SK-N-MC (cell line): ENCODE measurements around the gene LENG9.
"Not testable (repeated sequence)": the region's sequence is repeated elsewhere in the genome, so short reads cannot be mapped to it uniquely, and the experiment has no call there.

Experiments
- DNase-seq: peaks from one replicate; pipeline ENCODE4 v3.0.0-alpha.2; 2011; ENCODE audit warnings: low read depth, low spot score
- H3K27ac ChIP-seq: fragments of 200-600 bp; sonication (generic); 2 replicates; pipeline ENCODE4 v1.5.1; 2016; ENCODE audit warnings: mixed run types
- H3K36me3 ChIP-seq: fragments of 200-600 bp; sonication (generic); 2 replicates; pipeline ENCODE4 v1.6.1; 2017; ENCODE audit warnings: antibody characterized with exemption, low read length, mixed read lengths; ENCODE audit not compliant: insufficient read depth
- H3K4me3 ChIP-seq: fragments of 200-600 bp; sonication (generic); 2 replicates; pipeline ENCODE4 v1.5.1; 2016
- H3K9ac ChIP-seq: fragments of 200-600 bp; sonication (generic); 2 replicates; pipeline ENCODE4 v1.8.0; 2017; ENCODE audit warnings: mixed run types, mixed read lengths; ENCODE audit not compliant: insufficient read length
- H3K9me3 ChIP-seq: fragments of 200-600 bp; sonication (generic); 2 replicates; pipeline ENCODE4 v1.6.1; 2017; ENCODE audit warnings: low read depth, mild to moderate bottlenecking, antibody characterized with exemption, low read length, moderate library complexity, mixed read lengths
- EZH2 ChIP-seq: fragments of 200-600 bp; sonication (generic); IDR thresholded peaks from one replicate; pipeline ENCODE4 v1.6.1; 2017; ENCODE audit warnings: antibody characterized with exemption
- FOXP2 ChIP-seq: optimal IDR thresholded peaks from 2 replicates; pipeline ENCODE3; 2011; ENCODE audit warnings: mild to moderate bottlenecking, moderate library complexity; ENCODE audit not compliant: insufficient read depth; ENCODE audit errors: extremely low read length, control extremely low read depth
- POLR2AphosphoS5 ChIP-seq: IDR thresholded peaks from 2 replicates; pipeline ENCODE4 v1.6.1; 2012; ENCODE audit warnings: mild to moderate bottlenecking, low read depth, low read length, borderline replicate concordance

Gene LENG9

DNA sequence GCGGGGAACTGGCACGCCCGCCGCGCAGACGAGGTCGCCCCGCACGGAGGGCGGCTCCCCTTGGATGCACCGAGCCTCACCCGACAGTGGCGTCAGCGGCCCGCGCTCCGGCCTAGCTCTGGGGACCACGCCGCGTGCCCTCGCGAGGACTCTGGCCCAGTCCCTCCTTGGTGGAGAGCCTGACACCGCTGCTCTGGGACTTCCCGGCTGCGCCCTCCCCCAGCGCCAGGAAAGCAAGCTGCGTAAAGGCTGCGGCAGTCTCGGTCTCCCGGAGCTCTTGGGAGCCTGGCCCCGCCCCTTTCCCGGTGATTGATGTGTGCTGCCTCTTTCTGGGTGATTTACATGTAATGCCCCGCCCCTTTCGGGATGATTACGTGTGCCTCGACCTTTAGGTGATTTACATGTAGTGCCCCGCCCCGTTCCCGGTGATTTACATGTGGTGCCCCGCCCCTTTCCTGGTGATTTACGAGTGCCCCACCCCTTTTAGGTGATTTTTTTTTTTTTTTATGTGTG, at the start of gene LENG9:
TSS of gene LENG9 (minus strand) at position 248 of the 513 bp plus-strand sequence. CDS start 252 bp downstream, outside the sequence.
- Histone ChIP-seq H3K9ac (peak within 1 kb of the TSS; percentile 88), H3K27ac (peak within 1 kb of the TSS; percentile 88), H3K36me3 (peaks cover 26% of the 10 kb centered on the region), H3K4me3 (peak within 1 kb of the TSS; percentile 90), H3K9me3 (no peaks in the 10 kb centered on the region)
- DNase-seq, result peak; percentile 98
- TF ChIP-seq POLR2AphosphoS5, result peak; percentile 90
- TF ChIP-seq EZH2, result no peak
- TF ChIP-seq FOXP2, result peak; percentile 66

DNA sequence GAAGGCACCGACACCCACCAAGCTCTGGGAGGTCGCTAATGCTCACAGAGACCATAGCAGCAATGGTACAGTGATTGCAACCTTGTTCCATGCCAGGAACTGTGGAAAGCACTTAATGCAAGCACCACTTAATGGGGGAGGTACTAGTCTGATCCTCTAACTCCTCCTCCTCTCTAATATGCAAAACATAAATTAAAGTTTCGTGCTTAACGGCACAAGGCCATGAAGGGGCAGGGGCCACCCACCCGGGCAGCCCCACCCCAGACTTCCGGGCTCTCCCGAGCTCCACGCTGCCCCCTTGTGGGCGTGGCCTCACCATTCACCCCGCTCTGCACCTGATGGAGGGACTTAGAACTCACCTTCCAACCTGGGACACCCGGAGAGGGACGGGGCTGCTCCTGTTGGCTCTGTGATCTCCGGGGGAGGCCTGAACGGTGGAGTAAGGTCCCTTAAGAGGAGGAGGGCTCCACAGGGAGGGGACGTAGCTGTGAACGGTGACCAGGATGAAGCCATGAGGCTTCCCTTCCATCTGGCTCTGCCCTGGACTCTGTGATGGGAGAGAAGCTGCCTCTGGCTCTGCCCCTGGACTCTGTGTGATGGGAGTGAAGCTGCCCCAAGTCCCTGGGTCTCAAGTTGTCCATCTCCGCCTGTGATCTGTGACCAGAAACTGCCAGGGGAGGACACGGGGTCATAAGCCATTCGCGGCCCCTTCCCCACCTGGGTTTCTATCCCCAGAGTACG, 45.8 kb upstream of the LENG9 start:
- H3K9me3 ChIP-seq, H3K36me3 ChIP-seq, H3K27ac ChIP-seq, H3K4me3 ChIP-seq, H3K9ac ChIP-seq, DNase-seq: not testable (repeated sequence)

DNA sequence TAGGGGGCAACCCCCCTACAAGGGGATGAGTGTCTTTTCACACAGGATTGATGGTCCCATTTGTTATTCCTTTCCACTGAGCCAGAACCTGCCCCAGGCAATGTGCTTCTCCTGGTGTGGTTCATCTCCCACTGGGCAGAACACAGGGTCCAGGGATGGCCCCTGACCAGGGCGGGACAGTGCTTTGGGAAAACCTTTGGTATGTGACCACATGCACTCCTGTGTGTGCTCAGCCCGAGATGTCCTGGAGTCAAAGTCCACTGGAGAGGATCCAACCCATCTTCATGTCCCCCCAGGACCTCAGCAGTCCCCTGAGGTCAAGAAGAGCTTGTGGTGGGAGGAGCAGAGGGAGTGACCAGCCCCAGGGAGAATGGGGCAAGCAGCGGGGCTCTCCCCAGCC, 44.9 kb upstream of the LENG9 start:
- not testable (repeated sequence) for H3K27ac ChIP-seq, H3K36me3 ChIP-seq, H3K9me3 ChIP-seq, DNase-seq, H3K9ac ChIP-seq, H3K4me3 ChIP-seq

DNA sequence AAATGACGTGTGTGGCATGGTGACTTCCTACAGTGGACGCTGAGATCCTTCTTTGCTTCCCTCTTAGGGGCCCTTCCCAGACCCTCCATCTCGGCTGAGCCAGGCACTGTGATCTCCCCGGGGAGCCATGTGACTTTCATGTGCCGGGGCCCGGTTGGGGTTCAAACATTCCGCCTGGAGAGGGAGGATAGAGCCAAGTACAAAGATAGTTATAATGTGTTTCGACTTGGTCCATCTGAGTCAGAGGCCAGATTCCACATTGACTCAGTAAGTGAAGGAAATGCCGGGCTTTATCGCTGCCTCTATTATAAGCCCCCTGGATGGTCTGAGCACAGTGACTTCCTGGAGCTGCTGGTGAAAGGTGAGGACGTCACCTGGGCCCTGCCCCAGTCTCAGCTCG, 44.2 kb upstream of the LENG9 start:
- no peak for DNase-seq
- no peaks in the 10 kb centered on the region for H3K9me3 ChIP-seq
- no peaks in the 10 kb centered on the region for H3K36me3 ChIP-seq
- no peak overlapping the region for H3K4me3 ChIP-seq
- H3K9ac ChIP-seq, result no peak overlapping the region
- H3K27ac ChIP-seq, result no peak overlapping the region
- TF ChIP-seq POLR2AphosphoS5 (no peak), EZH2 (no peak), FOXP2 (no peak)

DNA sequence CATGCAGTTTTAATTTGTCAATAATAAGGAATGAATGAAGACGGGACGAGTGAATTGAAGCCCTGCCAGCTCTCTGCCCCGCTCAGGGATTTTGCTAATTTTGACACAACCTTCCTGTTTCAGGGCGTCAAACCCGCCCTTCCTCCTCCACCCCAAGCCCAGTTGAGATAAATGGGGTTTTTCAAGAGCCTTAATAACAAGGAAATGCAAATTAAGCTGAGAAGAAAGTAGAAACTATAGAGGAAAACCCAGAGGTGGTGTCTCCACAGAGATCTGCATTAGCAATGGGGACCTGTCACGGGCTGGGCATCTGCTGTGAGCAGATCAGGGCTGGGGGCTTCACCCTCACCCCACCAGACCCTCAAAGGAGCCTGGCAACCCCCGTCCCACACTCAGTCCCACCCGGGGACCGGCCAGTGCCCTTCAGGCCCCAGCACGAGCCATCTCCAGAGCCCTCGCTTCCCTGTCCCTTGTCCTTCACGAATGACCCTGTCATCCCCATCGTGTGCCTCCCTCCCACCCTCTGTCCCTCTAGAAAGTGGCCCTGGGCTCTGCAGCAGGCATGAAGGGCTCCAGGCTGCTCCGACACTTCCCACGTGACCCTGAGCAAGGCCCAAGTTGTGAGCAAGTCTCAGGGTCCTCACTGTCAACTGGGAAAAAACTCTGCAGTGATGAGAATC, 43.6 kb upstream of the LENG9 start:
- H3K27ac ChIP-seq, DNase-seq, H3K36me3 ChIP-seq, H3K9ac ChIP-seq, H3K9me3 ChIP-seq, H3K4me3 ChIP-seq: not testable (repeated sequence)

DNA sequence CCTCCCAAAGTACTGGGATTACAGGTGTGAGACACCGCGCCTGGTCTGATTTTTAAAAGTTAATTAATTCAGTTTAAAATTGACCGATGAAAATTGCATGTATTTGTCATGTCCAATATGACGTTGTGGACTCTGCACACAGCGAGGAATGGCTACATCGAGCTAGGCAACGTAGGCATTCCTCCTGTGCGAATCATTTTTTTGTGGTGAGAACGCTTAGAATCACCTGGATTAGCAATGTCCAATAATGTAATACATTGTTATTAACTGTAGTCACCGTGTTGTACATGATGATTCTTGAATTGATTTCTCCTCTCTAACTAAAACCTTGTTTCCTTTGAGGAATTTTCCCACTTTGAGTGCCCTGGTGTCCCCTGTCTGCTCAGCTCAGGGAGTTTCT, 42.5 kb upstream of the LENG9 start:
- no peak overlapping the region for H3K9ac ChIP-seq
- H3K36me3 ChIP-seq, result no peaks in the 10 kb centered on the region
- no peaks in the 10 kb centered on the region for H3K9me3 ChIP-seq
- TF ChIP-seq POLR2AphosphoS5 (no peak), EZH2 (no peak), FOXP2 (no peak)
- no peak for DNase-seq
- H3K4me3 ChIP-seq, result no peak overlapping the region
- no peak overlapping the region for H3K27ac ChIP-seq

DNA sequence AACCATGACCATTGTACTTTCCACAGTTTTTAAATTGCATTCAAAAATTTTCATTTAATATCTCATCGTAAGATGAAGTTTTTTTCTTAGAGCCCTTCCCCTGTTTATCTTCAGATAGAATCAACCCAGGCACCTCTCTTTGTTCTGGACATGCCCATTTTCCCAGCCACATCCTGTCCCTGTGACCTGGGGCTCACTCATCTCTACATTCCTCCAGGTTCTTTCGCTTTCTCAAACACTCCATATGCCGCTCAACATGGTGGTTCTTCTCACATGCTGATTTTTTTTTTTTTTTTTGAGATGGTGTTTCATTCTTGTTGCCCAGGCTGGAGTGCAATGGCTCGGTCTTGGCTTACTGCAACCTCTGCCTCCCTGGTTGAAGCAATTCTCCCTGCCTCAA, 42.0 kb upstream of the LENG9 start:
- H3K9ac ChIP-seq, H3K4me3 ChIP-seq, H3K36me3 ChIP-seq, H3K27ac ChIP-seq, H3K9me3 ChIP-seq, DNase-seq: not testable (repeated sequence)

DNA sequence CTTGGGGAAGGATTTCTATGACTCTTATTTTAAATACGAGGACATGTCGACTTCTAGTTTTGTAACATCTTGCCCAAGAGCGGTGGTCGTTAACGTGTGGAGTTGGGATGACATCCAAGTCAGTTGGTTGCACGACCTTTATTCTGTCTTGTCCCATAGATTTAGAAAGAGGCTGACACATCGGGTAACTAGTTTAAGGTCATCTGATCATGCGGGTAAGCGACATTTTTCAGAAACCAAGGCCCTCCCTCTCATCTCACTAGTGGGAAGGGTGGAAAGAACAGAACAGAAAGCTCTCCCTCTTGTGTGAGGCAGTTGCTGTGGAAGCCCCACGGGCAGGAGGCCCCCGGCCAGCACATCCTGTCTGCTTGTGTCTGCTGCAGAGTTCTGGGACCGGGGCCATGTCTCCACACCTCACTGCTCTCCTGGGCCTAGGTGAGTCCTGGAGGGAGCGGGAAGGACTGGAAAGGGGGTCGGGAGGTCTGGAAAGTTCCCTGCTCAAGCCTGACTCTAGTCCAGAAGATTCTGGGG, 39.0 kb upstream of the LENG9 start, which contains the start of gene LAIR2:
TSS of gene LAIR2 (plus strand) at position 314 of the 531 bp plus-strand sequence. CDS start at position 402, 88 bp downstream.
- no peak for DNase-seq
- TF ChIP-seq POLR2AphosphoS5, result no peak
- no peak for TF ChIP-seq FOXP2
- no peak for TF ChIP-seq EZH2
- no peaks in the 10 kb centered on the region for H3K9me3 ChIP-seq
- H3K9ac ChIP-seq, result no peak within 1 kb of the TSS
- no peak within 1 kb of the TSS for H3K4me3 ChIP-seq
- no peaks in the 10 kb centered on the region for H3K36me3 ChIP-seq
- H3K27ac ChIP-seq, result no peak within 1 kb of the TSS

DNA sequence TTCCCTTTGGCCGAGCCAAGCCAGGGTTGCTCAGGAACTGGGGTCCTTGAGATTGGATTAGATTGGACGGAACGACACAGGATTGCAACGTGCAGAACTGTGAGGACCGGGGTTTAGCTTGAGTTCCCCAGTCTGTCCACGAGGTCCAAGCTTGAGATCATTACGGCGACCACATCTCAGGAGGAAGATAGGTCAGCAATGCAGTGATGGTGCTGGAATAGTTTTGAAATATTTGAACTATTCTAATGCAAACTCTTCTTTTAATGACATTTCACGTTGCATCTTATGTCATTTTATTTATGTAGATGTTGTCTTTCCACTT, 34.8 kb upstream of the LENG9 start:
- not testable (repeated sequence) for H3K27ac ChIP-seq, H3K9me3 ChIP-seq, DNase-seq, H3K9ac ChIP-seq, H3K36me3 ChIP-seq, H3K4me3 ChIP-seq

DNA sequence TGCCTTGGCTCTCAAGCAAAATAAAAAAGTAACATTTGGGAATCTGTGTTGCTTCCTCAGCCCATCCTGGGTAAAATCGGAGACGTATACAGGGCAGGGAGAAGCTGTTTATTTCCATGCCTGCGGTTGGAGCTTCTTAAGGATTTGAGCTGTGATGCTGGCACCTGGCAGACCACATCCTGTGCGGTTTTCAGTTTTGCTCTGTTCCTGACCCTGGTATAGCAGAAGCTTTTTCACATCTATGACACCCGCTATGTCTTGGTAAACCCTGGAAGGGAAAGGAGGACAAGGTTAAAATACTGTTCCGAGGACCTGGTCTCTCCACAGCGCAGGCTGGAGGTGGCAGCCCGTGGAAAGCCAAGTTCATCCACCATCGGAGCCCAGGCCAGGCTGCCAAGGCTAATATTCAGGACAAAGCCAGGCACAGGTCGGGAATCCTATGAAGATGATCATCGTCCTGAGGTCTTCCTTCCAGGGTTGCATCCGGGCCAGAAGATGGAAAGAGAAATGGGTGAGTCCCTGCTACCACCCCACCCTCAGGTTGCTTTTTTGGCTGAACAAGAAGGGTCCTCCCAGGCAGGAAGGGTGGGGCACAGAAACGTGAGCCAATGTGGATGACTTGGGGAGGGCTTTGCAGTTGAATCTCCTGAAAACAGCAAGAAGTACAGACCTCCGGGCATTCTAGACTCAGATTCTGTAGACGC, 34.3 kb upstream of the LENG9 start:
- H3K36me3 ChIP-seq, H3K4me3 ChIP-seq, H3K9ac ChIP-seq, DNase-seq, H3K27ac ChIP-seq, H3K9me3 ChIP-seq: not testable (repeated sequence)

DNA sequence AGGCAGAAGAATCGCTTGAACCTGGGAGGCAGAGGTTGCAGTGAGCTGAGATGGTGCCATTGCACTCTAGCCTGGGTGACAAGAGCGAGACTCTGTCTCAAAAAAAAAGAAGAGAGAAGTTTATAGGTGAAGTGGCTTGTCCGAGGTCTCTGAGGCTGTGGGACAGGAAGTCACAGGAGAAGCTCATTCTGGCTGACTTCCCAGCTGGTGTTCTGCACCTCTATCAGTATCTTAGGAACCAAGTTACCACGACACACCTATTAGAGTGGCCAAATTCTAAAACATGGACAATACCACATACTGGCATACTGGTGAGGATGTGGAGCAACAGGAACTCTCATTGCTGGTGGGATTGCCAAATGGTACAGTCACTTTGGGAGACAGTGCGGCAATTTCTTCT, 31.7 kb upstream of the LENG9 start:
- not testable (repeated sequence) for H3K4me3 ChIP-seq, H3K9me3 ChIP-seq, H3K36me3 ChIP-seq, DNase-seq, H3K27ac ChIP-seq, H3K9ac ChIP-seq
